GM19193 (cell line): Measurements from ENCODE around the gene TUBGCP5.

Source experiments
- POLR2A ChIP-seq: IDR thresholded peaks from 4 replicates; pipeline ENCODE4 v1.6.1; 2011; ENCODE audit not compliant: insufficient read depth, insufficient read length; ENCODE audit errors: extremely low read depth

Gene TUBGCP5

GRCh38 chr15:22960126-22960525 is 79.2 kb downstream of the TUBGCP5 start:
- no peak for TF ChIP-seq POLR2A

DNA sequence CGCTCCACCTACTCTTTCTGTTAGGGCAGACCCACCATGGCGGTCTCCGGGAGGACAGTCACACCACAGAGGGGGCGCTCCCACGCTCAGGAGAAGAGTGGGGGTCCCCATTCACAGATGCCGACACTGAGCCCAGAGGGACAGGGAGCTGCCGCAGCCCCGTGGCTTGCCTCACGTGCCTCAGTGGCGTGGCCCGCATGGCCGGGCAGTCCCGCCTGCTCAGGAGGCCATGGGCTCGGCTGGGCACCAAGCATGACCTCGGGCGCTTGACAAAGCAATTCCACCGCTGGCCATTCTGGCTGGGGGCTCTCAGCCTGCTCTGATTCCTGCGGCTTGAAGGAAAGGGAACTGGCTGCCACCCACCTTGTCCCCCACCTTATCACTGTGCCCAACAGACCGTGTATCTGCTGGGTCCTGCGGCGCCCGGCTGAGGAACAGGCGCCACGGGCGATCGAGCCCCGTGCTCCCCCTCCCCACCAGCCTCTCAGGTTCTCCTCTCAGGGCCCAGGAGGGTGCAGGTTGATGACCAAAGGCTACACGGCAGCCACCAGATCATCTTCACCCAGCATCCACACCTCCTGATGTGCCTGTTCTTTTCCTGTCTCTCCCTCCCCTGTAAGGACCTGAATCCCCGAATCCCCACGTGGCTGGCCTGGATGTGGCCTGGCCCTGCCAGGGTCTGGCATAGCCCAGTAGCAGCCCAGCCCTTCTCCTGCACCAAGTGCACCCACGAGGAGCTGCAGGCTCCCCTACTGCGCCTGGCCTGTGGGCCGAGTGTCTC is 79.9 kb downstream of the TUBGCP5 start:
- TF ChIP-seq POLR2A = no peak

DNA sequence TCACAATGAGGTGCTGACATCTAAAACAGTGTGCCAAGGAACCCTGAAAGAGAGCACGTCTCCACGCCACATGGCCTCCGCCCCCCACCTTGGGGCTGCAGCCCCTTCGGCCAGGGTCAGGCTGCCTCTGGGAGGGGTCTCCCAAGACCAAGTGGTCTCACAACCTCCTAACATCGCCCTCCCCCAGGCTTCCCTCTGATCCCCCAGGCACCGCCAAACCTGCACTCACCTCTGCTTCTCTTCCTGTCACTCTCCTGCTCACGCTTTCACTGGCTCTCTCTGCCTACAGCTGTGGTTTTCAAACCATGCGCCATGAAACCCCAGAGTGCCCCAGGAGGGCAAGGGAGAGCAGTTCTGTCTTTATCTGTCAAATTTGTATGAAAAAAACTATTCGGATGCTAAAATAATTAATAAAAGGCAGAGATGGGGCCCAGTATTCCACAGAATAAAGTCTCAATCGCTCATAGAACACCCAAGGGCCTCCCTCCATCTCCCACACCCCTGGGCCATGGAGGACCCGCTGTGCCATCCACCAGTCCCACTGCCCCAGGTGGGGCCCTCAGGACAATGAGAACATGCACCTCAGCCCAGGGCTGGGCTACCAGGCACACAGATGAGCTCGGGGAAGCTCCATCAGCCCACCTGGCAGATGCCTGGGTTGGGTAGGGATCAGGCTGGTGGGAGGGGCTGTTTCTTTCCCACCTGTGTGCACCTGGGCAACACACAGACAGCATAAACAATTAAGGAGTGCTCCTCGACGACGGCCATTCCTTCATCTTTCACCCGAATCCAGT is 80.7 kb downstream of the TUBGCP5 start:
- no peak for TF ChIP-seq POLR2A

GRCh38 chr15:22956978-22957260 is 82.5 kb downstream of the TUBGCP5 start:
- TF ChIP-seq POLR2A = no peak

DNA sequence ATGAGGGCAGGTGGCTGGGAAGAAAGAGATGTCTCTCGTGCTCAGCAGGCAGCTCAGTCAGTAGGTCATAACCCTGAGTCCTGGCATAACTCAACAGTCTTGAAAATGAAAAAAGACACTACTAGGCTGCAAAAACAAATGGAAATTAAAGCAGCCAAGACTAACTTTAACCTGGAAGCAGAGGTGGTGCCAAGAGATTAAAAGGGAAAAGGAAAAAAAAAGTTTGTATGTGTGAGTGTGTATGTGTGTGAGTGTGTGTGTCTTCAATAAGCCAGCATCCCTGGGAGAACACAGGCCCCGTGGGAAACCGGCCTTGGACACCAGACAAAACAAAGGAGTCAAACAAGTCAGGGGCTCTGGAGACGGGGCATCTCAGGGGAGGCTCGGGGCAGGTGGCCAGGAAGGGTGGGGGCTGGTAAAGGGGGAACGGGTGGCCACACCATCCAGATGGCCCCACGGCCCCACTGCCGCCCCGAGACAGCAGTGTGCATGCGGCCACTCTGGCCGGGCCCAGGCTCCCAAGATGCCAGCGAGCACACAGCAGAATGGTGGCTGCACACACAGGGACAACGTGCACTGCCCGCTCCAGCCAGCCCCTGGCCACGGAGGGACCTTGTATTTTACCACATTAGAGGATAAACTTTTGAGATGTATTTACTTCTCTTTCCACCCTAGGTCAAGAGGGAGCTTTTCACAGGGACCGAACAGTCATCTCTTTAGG is 83.0 kb downstream of the TUBGCP5 start:
- TF ChIP-seq POLR2A = no peak

DNA sequence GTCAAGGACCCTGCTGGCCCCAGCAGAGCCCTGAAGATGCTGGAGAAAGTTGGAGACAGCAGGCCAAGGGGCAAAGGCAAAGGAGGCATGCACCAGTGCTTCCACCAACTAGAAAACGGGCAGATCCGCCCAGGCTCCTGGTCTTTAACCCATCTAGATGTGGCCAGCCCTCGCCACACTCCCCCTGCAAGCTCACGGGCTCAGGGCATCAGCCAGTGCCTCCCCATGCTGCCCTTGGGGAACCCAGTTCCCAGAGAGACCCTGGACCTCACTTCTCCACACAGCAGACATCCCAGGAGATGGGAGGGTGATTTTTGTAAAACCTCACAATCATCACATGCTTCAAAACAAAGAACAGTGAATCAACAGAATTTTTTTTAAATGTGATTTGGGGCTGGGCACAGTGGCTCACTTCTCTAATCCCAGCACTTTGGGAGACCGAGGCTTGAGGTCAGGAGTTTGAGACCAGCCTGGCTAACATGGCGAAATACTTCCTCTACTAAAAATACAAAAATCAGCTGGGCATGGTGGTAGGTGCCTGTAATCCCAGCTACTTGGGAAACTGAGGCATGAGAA is 83.7 kb downstream of the TUBGCP5 start:
- no peak for TF ChIP-seq POLR2A

DNA sequence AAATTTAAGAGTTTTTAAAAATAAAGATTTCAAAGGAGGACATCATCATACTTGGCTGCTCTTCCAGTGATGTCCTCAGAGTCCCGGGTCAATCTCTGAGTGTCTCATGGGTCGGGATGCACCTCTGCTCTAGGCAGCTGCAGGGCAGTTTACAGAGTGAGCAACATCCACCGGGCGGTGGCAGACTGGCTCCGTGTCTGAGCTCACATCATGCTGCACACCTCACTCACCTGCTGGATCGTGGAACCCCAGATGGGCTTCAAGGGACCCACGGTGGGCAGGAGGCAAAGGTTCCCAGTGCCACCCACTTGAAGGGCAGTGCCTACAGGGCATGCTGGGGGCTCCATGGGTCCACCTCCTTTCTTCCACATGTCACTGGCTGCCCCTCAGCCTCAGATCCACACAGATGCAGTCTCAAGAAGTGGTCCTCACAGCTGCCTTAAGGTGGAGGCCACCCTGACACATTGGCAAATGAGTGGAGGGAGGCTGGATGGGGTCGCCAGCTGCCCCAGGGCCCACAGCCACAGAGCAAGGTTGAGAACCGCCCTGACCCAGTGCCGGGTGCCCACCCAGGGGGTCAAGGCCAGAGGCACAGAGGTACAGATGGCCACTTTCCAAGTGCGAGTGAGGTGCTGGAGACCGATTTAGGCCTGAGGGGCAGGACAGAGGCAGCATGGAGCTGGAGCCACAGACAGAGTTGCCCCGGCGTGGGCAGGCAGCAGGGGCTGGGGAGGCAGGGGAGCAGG is 84.4 kb downstream of the TUBGCP5 start:
- no peak for TF ChIP-seq POLR2A

DNA sequence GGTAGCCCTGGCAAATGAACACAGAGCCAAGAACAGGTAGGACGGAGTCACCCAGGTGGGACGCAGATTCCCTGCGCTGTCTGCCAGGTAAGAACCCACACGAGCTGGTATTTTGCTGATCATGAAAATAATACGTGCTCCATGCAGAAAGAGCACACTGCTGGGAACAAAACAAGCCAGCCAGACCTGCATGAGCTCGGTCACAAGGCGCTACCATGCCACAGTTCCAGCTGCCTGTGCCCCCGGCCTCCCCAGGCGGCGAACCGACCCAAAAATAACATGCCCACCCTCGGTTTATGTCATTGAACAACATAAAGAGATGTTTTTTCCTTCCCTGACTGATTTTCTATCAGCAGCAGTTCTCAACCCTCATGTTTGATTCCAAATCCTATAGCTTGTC is 85.0 kb downstream of the TUBGCP5 start:
- TF ChIP-seq POLR2A = no peak

DNA sequence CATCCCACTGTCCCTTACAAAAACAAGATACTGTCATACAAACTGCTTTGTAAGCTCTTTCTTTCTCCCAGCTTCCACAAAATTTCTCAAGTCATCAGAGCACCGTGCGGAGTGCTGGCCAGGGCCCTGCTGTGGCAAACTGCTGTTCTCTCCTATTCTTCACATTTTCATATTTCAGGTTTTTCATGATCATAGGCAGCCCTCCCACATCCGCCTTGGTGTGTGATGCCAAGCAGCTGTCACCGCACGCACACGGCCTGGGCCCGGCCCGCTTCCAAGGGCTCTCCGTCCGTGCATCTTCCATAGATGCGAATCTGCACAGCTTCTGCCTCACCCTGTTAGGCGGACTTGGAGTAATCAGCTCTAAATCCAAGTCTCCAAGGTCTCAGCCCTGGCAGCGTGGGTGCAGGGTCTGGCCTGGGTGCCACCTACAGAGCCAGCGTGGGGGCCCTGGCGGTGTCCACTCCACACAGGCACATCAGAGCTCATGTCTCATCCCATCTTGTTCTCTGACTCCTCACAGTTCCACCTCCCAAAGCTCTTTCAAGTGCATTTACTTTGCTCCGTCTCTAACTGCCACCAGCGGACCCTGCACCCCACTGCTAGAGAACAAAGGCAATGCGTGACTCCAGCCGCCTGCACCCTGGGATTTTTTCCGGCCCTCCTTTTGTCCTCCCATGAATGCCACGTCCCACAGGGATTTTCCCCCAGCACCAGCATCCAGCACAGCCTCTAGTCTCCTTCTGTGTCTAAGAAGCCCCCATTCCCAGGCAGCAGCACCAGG is 86.4 kb downstream of the TUBGCP5 start:
- no peak for TF ChIP-seq POLR2A

- no peak for TF ChIP-seq POLR2A
Measured at GRCh38 chr15:22951381-22952280, 87.7 kb downstream of the TUBGCP5 start.

GRCh38 chr15:22951031-22951380 is 88.4 kb downstream of the TUBGCP5 start:
- TF ChIP-seq POLR2A = no peak

DNA sequence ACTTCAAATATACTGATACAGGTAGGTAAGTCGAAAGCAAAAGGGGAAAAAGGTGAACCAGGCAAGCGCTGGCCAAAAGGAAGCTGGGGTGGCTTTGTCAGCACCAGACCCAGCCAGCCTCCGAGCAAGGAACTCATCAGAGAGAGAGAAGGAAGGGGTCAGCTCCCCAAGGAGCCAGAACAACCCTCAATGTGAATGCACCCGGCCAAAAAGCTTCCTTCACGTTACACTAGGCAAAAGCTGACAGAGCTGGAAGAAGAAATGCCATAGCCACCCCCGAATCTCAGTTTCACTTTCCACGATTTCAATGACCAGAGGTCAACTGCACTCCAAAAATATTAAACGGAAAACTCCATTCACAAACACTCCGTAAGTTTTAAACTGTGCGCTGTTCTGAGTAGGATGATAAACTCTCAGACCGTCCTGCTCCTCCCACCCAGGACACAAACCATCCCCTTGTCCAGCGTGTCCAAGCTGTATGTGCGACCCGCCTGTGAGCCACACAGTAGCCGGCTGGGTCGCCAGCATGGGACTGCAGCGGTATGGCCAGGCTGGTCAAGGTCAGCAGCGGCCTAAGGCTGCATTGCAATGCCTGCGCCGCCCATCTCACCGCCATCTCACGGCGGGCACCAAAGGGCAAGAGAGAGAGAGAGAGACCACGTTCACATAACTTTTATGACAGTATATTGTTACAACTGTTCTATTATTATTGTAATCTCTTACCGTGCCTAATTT is 88.9 kb downstream of the TUBGCP5 start:
- TF ChIP-seq POLR2A = no peak
